ENCODE measurements around the gene DENND5A.

DENND5A gene

DNA sequence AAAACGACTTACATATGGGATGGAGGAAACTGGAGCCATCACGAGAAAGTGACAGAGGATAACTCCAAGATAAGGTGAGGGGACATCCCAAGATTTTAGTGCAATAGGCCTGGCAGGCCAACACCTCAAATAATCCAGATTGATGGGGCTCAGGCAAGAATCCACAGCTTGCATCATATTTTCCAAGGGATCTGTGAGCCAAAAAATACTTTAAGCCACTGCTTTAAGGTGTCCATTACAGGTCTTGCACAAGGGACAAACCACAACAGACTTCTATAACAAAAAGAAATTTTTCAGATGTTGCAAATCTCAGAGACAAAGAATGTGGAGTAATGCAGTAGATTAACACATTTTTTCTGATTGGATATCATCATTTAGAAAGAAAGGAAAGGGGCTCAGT, 45.6 kb downstream of the DENND5A start:
- H3K4me1 ChIP-seq (ENCODE audit: insufficient read depth, low read length), result peaks cover 4% of the 10 kb centered on the region; the same call in 1 of the 2 replicates
- no peaks in the 10 kb centered on the region for H3K9me3 ChIP-seq (ENCODE audit: insufficient read depth, low read length, severe bottlenecking)
- no peaks in the 10 kb centered on the region for H3K27me3 ChIP-seq (ENCODE audit: insufficient read depth, low read length, poor library complexity)
- no peak overlapping the region for H3K27ac ChIP-seq (ENCODE audit: low read length)
- ATAC-seq (ENCODE audit: insufficient read depth, low read depth), result no peak
- H2AFZ ChIP-seq (ENCODE audit: low read depth, low read length), result no peak overlapping the region
- H3K79me2 ChIP-seq (ENCODE audit: insufficient read depth, low read length), result no peaks in the 10 kb centered on the region
- H3K4me2 ChIP-seq (ENCODE audit: insufficient read depth, low read length), result no peak overlapping the region
- no peak overlapping the region for H3K9ac ChIP-seq (ENCODE audit: low read depth, low read length)
- H3K36me3 ChIP-seq (ENCODE audit: insufficient read depth, low read length), result no peaks in the 10 kb centered on the region
- H4K20me1 ChIP-seq (ENCODE audit: insufficient read depth, low read length), result no peaks in the 10 kb centered on the region
- H3K4me3 ChIP-seq (ENCODE audit: low read depth in 1 of 2, low read length in 2 of 2), result no peak overlapping the region
- no peak for DNase-seq
- TF ChIP-seq, protein P1, sequence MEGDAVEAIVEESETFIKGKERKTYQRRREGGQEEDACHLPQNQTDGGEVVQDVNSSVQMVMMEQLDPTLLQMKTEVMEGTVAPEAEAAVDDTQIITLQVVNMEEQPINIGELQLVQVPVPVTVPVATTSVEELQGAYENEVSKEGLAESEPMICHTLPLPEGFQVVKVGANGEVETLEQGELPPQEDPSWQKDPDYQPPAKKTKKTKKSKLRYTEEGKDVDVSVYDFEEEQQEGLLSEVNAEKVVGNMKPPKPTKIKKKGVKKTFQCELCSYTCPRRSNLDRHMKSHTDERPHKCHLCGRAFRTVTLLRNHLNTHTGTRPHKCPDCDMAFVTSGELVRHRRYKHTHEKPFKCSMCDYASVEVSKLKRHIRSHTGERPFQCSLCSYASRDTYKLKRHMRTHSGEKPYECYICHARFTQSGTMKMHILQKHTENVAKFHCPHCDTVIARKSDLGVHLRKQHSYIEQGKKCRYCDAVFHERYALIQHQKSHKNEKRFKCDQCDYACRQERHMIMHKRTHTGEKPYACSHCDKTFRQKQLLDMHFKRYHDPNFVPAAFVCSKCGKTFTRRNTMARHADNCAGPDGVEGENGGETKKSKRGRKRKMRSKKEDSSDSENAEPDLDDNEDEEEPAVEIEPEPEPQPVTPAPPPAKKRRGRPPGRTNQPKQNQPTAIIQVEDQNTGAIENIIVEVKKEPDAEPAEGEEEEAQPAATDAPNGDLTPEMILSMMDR (IDR thresholded peaks at IDR 0.05; ENCODE audit: borderline replicate concordance, extremely low read depth, low read length, poor library complexity, severe bottlenecking), result no peak
- TF ChIP-seq EZH2 (IDR thresholded peaks at IDR 0.05; ENCODE audit: borderline replicate concordance, low read depth, low read length, severe bottlenecking), result no peak

DNA sequence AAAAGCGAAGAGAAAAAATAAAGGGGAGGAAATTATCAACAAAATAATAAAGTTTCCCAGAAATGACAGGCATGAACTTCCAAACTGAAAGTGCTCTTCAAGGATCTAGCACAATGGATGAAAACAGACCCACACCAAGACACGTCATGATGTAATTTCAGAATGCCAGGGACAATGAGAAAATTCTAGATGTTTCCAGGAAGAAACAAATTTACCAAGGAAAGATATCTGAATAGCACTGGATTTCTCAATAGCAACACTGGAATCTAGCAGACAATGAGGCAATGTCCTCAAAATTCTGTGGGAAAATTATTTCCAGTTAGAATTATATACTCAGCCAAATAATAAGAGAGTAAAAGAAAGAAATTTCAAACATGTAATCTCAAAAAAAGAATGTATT, 46.0 kb downstream of the DENND5A start:
- DNase-seq (no peak), ATAC-seq (ENCODE audit: insufficient read depth, low read depth) (no peak)
- Histone ChIP-seq H3K4me3 (ENCODE audit: low read depth in 1 of 2, low read length in 2 of 2) (no peak overlapping the region), H3K4me2 (ENCODE audit: insufficient read depth, low read length) (no peak overlapping the region), H3K36me3 (ENCODE audit: insufficient read depth, low read length) (no peaks in the 10 kb centered on the region), H3K9me3 (ENCODE audit: insufficient read depth, low read length, severe bottlenecking) (no peaks in the 10 kb centered on the region), H3K4me1 (ENCODE audit: insufficient read depth, low read length) (peaks cover 4% of the 10 kb centered on the region; the same call in 1 of the 2 replicates), H4K20me1 (ENCODE audit: insufficient read depth, low read length) (no peaks in the 10 kb centered on the region), H3K79me2 (ENCODE audit: insufficient read depth, low read length) (no peaks in the 10 kb centered on the region), H3K9ac (ENCODE audit: low read depth, low read length) (no peak overlapping the region), H2AFZ (ENCODE audit: low read depth, low read length) (no peak overlapping the region), H3K27me3 (ENCODE audit: insufficient read depth, low read length, poor library complexity) (no peaks in the 10 kb centered on the region), H3K27ac (ENCODE audit: low read length) (no peak overlapping the region)
- TF ChIP-seq, protein P1 (IDR thresholded peaks at IDR 0.05; ENCODE audit: borderline replicate concordance, extremely low read depth, low read length, poor library complexity, severe bottlenecking), result no peak
- TF ChIP-seq EZH2 (IDR thresholded peaks at IDR 0.05; ENCODE audit: borderline replicate concordance, low read depth, low read length, severe bottlenecking), result no peak

DNA sequence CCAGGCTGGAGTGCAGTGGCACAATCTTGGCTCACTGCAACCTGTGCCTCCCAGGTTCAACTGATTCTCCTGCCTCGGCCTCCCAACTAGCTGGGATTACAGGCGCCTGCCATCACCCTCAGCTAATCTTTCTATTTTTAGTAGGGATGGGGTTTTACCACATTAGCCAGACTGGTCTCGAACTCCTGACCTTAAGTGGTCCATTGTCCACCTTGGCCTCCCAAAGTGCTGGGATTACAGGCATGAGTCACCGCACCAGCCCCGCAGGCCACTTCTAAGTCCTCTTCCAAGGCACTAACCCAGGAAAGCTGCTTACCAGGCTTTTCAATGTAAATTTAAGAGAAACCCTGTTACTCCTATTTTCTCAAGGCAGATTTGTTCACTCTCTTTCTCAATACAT, 50.4 kb downstream of the DENND5A start:
- Histone ChIP-seq H4K20me1 (ENCODE audit: insufficient read depth, low read length) (no peaks in the 10 kb centered on the region), H2AFZ (ENCODE audit: low read depth, low read length) (no peak overlapping the region), H3K79me2 (ENCODE audit: insufficient read depth, low read length) (no peaks in the 10 kb centered on the region), H3K4me2 (ENCODE audit: insufficient read depth, low read length) (no peak overlapping the region), H3K9me3 (ENCODE audit: insufficient read depth, low read length, severe bottlenecking) (no peaks in the 10 kb centered on the region), H3K4me3 (ENCODE audit: low read depth in 1 of 2, low read length in 2 of 2) (no peak overlapping the region), H3K9ac (ENCODE audit: low read depth, low read length) (no peak overlapping the region), H3K4me1 (ENCODE audit: insufficient read depth, low read length) (peaks cover 4% of the 10 kb centered on the region; the same call in 1 of the 2 replicates), H3K36me3 (ENCODE audit: insufficient read depth, low read length) (no peaks in the 10 kb centered on the region), H3K27ac (ENCODE audit: low read length) (no peak overlapping the region), H3K27me3 (ENCODE audit: insufficient read depth, low read length, poor library complexity) (no peaks in the 10 kb centered on the region)
- TF ChIP-seq EZH2 (IDR thresholded peaks at IDR 0.05; ENCODE audit: borderline replicate concordance, low read depth, low read length, severe bottlenecking), result no peak
- TF ChIP-seq, protein P1 (IDR thresholded peaks at IDR 0.05; ENCODE audit: borderline replicate concordance, extremely low read depth, low read length, poor library complexity, severe bottlenecking), result no peak
- DNase-seq, result no peak
- no peak for ATAC-seq (ENCODE audit: insufficient read depth, low read depth)

DNA sequence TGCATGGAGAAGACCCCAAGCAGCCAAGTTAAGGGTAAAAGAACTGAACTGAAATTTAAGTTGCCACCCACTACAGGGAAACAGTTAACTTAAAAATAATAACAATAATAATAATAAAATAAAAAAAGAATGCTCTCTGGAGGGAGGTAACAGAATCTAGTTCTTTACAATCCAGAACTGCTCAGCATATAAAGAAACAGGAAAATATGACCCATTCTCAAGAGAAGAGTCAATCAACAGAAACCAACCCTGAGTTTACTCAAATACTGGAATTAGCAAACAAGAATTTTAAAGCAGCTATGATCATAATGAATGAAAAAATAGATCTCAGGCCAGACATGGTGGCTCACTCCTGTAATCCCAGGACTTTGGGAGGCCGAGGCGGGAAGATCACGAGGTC, 53.8 kb downstream of the DENND5A start:
- no peak overlapping the region for H3K4me2 ChIP-seq (ENCODE audit: insufficient read depth, low read length)

More for the DNA sequence above, 53.8 kb downstream of the DENND5A start:
- Histone ChIP-seq H2AFZ (ENCODE audit: low read depth, low read length) (no peak overlapping the region), H3K9ac (ENCODE audit: low read depth, low read length) (no peak overlapping the region), H4K20me1 (ENCODE audit: insufficient read depth, low read length) (no peaks in the 10 kb centered on the region), H3K36me3 (ENCODE audit: insufficient read depth, low read length) (no peaks in the 10 kb centered on the region), H3K27me3 (ENCODE audit: insufficient read depth, low read length, poor library complexity) (peaks cover 2% of the 10 kb centered on the region), H3K79me2 (ENCODE audit: insufficient read depth, low read length) (no peaks in the 10 kb centered on the region), H3K4me3 (ENCODE audit: low read depth in 1 of 2, low read length in 2 of 2) (no peak overlapping the region), H3K9me3 (ENCODE audit: insufficient read depth, low read length, severe bottlenecking) (no peaks in the 10 kb centered on the region), H3K27ac (ENCODE audit: low read length) (no peak overlapping the region), H3K4me1 (ENCODE audit: insufficient read depth, low read length) (peaks cover 4% of the 10 kb centered on the region; the same call in 1 of the 2 replicates)
- TF ChIP-seq, protein P1 (IDR thresholded peaks at IDR 0.05; ENCODE audit: borderline replicate concordance, extremely low read depth, low read length, poor library complexity, severe bottlenecking), result no peak
- no peak for TF ChIP-seq EZH2 (IDR thresholded peaks at IDR 0.05; ENCODE audit: borderline replicate concordance, low read depth, low read length, severe bottlenecking)
- DNase-seq (no peak), ATAC-seq (ENCODE audit: insufficient read depth, low read depth) (no peak)
